ENCODE measurements around the gene RABL2B.
"Not testable (repeated sequence)": the region's sequence is repeated elsewhere in the genome, so short reads cannot be mapped to it uniquely, and the experiment has no call there.

RABL2B gene

DNA sequence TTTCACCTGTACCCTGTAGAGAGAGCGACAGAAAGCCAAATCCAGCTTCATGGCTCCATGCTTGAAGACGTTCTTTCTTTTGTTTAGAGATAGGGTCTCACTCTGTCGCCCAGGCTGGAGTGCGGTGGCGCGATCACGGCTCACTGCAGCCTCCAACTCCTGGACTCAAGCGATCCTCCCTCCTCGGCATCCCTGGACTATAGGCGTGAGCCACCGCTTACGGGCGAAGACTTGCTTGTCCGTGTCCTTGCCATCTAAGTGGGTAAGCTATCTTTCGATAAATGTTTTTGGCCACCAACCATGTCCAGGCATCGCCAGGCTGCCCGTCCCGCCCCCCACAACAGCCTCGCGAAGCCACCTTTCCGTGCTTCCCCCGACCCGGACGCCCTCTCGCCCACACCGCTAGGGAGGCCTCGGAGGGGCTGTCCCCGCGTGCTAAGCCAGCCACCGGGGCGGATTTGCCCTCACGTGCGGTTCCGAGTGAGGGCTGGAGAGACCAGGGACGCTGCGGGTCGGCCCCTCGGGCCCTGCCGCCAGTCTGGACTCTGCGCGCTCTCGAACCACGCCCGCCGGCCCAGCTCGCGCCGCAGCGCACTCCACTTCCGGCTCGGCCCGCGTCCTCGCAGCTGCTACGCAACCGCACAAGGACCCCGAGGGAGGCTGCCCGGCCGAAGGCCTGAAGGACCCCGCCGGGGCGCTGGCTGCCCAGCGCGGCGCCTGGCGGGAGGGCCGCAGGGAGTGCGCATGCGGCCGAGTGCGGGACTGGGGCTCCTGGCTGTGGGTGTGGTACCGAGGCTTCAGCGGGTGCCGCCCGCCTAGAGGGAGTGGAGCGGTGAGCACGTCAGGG lies at the start of gene RABL2B:
TSS of gene RABL2B (minus strand) at position 604 of the 847 bp plus-strand sequence. CDS start 1,342 bp downstream, outside the sequence.
- TF ChIP-seq, protein P1, sequence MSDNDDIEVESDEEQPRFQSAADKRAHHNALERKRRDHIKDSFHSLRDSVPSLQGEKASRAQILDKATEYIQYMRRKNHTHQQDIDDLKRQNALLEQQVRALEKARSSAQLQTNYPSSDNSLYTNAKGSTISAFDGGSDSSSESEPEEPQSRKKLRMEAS (IDR thresholded peaks at IDR 0.05; ENCODE audit: low read depth, low read length) = peak; percentile 22; the same call in 1 of the 2 replicates
- H3K4me3 ChIP-seq (ENCODE audit: low read depth, low read length) = peak within 1 kb of the TSS; percentile 62
- DNase-seq (ENCODE audit: low read depth) = peak; percentile 84

DNA sequence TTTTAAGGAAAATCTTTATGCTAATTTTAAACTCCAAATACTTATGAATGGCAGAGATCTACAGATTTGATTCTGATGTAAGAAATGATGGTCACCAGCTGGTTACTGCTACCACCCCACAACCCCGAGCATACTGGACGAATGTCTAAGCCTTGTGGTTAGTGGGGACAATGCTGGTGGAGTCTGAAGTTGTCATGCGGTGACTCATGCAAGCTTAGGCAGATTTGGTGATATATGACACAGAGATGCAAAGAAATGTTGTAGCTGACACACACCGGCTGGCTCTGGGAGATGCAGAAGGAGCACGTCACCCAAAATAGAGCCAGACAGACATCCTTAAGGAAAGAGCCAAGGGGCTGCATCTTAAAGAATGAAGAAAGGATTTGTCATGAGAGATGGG lies 3.5 kb upstream of the RABL2B start:
- not testable (repeated sequence) for DNase-seq (ENCODE audit: low read depth)

DNA sequence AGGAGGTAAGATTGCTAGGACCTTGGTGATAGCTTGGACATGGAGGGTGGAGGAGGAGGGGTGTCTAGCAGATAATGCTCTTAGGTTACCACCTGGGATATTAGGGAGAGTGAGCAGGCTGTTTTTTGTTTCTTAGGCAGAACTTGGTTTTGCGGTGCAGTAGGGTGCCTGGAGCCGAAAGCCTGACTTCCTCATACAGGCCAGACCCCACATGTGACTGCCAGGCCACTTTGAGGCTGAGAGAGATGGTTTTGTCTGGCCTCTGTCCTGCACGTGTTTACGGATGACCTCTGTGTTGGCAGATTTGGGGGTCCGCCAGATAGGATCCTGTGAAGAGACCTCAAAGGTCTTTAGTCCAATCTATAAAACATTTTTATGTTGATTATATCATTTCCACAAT lies 1.9 kb upstream of the RABL2B start:
- H3K4me3 ChIP-seq (ENCODE audit: low read depth, low read length) = not testable (repeated sequence)
- DNase-seq (ENCODE audit: low read depth) = peak; percentile 5

More for the DNA sequence above, 3.5 kb upstream of the RABL2B start:
- not testable (repeated sequence) for H3K4me3 ChIP-seq (ENCODE audit: low read depth, low read length)

DNA sequence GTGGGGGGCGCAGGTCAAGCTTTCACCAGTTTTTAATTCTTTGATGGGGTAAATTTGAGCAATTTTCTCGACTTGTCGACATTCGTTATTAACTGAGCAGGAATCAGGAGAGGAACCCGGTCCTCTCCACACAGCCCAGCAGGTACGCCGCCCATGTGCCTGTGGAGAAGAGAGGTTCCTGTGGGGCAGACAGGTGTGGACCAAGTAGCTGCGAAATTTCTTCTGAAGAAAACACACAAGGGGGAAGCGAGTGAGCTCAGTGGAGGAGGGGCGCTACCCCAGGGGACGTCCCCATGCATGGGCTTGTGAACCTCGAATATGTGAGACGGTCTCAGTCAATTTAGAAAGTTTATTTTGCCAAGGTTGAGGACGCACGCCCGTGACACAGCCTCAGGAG lies 442 bp upstream of the RABL2B start:
- peak overlapping the region; percentile 60 for H3K4me3 ChIP-seq (ENCODE audit: low read depth, low read length)
- not testable (repeated sequence) for DNase-seq (ENCODE audit: low read depth)

DNA sequence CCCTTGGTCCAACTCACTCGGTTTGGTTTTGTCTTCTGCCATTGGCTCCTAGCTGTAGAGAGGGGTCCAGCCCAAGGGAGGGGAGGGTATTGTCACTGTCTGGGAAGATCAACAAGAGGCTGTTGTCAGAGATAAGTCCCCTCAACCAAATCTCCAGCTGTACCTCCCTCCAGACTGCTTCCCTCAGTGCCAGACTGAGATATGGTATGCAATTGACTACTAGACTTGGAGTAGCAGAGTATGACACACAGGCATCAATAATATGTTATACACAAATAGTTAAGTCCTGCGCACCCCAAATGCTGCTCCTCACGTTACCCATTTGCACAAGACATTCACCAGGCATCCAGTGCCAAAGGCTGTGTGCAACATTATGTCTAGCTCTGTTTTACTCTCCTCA lies 1.2 kb downstream of the RABL2B start:
- not testable (repeated sequence) for DNase-seq (ENCODE audit: low read depth); H3K4me3 ChIP-seq (ENCODE audit: low read depth, low read length)

DNA sequence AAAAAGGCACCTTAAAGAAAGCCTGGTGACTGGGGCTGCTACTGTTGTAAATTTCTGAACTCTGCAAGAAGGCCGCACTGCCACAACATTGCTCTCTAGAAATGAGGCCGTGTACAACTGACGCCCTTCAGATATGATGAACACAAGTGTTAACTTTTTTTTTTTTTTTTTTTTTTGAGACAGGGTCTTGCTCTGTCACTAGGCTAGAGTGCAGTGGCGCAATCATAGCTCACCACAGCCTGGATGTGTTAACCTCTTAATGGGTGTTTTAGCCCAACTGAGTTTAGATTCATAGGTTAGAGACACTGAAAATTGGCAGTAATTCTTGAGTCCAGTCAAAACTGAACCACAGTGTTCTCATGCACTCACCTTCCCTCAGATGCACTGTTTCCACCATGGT lies 3.2 kb downstream of the RABL2B start:
- not testable (repeated sequence) for H3K4me3 ChIP-seq (ENCODE audit: low read depth, low read length)
- DNase-seq (ENCODE audit: low read depth) = peak; percentile 75

DNA sequence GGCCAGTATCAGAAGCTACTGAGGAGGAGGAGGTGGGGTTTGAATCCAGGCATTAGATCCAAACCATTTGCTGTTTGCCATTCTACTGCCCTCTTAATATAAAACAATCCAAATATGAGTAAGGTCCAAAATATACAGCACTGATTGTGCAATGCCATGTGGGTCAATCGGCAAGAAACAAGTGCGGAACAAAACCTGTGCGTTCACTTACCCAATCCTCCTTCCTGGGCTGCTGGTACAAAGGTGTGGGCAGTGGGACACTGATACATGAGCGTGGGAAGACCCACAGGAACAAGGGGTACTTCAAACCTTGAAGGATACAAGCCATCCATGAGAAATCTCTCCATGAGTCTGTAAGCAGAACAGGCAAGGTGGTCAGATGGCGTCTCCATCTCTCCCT lies 5.8 kb downstream of the RABL2B start:
- not testable (repeated sequence) for DNase-seq (ENCODE audit: low read depth); H3K4me3 ChIP-seq (ENCODE audit: low read depth, low read length)

DNA sequence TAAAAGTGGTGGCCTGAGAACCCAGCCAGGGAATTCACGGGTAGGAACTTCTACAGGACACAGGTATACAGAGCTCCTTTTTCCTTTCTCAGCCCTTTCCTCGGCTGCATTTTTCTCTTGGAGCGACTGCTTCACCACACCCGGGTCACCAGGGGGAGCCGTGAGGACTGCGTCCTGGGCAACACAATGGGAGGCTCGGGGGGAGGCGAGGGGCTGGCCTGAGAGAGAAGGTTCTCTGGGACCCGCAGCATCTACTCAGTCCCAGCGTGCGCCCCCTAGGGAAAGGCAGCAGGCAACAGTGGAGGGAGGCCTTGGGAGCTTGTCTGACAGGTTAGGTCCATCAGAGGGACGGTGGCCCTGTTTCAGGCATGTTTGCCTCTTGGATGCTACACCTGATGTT lies 8.3 kb downstream of the RABL2B start:
- DNase-seq (ENCODE audit: low read depth) = peak; percentile 60
- TF ChIP-seq, protein P2, sequence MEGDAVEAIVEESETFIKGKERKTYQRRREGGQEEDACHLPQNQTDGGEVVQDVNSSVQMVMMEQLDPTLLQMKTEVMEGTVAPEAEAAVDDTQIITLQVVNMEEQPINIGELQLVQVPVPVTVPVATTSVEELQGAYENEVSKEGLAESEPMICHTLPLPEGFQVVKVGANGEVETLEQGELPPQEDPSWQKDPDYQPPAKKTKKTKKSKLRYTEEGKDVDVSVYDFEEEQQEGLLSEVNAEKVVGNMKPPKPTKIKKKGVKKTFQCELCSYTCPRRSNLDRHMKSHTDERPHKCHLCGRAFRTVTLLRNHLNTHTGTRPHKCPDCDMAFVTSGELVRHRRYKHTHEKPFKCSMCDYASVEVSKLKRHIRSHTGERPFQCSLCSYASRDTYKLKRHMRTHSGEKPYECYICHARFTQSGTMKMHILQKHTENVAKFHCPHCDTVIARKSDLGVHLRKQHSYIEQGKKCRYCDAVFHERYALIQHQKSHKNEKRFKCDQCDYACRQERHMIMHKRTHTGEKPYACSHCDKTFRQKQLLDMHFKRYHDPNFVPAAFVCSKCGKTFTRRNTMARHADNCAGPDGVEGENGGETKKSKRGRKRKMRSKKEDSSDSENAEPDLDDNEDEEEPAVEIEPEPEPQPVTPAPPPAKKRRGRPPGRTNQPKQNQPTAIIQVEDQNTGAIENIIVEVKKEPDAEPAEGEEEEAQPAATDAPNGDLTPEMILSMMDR (IDR thresholded peaks at IDR 0.05; ENCODE audit: low read depth, low read length) = peak; percentile 53

DNA sequence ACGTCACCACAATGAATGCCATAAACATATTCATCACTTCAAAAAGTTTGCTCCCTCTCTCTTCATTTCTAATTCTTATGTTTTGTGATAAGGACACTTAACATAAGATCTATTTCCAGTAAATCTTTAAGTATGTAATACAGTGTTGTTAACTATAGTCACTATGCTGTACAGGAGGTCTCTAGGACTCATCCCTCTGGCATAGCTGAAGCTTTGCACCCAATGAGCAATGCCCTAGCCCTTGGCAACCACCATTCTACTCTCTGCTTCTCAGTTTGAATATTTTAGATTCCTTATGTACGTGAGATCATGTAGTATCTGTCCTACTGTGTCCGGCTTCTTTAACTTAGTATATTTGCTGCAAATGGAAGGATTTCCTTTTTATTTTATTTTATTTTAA lies 19.1 kb downstream of the RABL2B start:
- not testable (repeated sequence) for H3K4me3 ChIP-seq (ENCODE audit: low read depth, low read length); DNase-seq (ENCODE audit: low read depth)

More for the DNA sequence above, 8.3 kb downstream of the RABL2B start:
- H3K4me3 ChIP-seq (ENCODE audit: low read depth, low read length) = not testable (repeated sequence)

DNA sequence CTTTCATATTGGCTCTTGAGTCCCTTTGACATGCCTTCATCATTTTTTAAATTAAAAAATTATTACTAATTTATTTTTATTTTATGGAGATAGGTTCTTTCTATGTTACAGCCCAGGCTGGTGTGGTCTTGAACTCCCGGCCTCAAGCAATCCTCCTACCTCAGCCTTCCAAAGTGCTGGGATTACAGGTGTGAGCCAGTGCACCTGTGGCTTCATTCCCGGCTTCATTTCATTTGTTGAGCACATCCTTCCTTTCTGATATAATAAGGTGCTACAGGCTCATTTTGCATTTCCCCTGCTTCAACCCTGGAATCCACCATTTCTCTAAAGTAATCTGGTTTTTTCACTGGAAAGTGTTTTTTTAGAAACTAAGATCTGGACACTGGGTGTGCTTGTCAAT lies 21.6 kb downstream of the RABL2B start:
- DNase-seq (ENCODE audit: low read depth); H3K4me3 ChIP-seq (ENCODE audit: low read depth, low read length): not testable (repeated sequence)

DNA sequence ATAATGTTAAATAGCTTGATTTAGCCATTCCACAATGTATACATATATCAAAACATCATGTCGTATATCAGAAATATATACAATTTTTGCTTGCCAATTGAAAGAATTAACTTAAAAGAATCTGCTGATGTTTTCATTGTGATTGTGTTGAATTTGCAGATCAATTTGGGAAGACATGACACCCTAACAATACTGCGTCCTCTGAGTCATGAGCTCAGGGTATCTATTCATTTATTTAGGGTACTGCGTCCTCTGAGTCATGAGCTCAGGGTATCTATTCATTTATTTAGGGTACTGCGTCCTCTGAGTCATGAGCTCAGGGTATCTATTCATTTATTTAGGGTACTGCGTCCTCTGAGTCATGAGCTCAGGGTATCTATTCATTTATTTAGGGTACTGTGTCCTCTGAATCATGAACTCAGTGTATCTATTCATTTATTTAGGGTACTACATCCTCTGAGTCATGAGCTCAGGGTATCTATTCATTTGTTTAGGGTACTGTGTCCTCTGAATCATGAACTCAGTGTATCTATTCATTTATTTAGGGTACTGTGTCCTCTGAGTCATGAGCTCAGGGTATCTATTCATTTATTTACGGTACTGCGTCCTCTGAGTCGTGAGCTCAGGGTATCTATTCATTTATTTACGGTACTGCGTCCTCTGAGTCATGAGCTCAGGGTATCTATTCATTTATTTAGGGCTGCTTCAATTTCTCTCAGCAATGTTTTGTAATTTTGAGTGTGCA lies 23.7 kb downstream of the RABL2B start:
- not testable (repeated sequence) for H3K4me3 ChIP-seq (ENCODE audit: low read depth, low read length)
- peak; percentile 23 for DNase-seq (ENCODE audit: low read depth)

DNA sequence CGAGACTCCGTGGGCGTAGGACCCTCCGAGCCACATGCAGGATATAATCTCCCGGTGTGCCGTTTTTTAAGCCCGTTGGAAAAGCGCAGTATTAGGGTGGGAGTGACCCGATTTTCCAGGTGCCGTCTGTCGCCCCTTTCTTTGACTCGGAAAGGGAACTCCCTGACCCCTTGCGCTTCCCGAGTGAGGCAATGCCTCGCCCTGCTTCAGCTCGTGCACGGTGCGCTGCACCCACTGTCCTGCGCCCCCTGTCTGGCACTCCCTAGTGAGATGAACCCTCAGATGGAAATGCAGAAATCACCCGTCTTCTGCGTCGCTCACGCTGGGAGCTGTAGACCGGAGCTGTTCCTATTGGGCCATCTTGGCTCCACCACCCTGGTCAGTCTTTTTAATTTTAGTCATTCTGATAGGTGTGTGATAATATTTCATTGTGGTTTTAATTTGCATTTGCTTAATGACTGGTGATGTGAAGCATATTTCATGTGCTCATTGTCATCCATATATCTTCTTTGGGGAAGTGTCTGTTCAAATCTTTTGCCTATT lies 26.4 kb downstream of the RABL2B start:
- DNase-seq (ENCODE audit: low read depth) = peak; percentile 72
- TF ChIP-seq, protein P2 (IDR thresholded peaks at IDR 0.05; ENCODE audit: low read depth, low read length) = peak; percentile 17
- peak overlapping the region; percentile 49 for H3K4me3 ChIP-seq (ENCODE audit: low read depth, low read length)

DNA sequence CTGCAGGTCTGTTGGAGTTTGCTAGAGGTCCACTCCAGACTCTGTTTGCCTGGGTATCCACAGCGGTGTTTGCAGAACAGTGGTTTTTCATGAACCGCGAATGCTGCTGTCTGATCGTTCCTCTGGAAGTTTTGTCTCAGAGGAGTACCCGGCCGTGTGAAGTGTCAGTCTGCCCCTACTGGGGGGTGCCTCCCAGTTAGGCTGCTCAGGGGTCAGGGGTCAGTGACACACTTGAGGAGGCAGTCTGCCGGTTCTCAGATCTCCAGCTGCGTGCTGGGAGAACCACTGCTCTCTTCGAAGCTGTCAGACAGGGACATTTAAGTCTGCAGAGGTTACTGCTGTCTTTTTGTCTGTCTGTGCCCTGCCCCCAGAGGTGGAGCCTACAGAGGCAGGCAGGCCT lies 27.0 kb downstream of the RABL2B start:
- DNase-seq (ENCODE audit: low read depth); H3K4me3 ChIP-seq (ENCODE audit: low read depth, low read length): not testable (repeated sequence)

DNA sequence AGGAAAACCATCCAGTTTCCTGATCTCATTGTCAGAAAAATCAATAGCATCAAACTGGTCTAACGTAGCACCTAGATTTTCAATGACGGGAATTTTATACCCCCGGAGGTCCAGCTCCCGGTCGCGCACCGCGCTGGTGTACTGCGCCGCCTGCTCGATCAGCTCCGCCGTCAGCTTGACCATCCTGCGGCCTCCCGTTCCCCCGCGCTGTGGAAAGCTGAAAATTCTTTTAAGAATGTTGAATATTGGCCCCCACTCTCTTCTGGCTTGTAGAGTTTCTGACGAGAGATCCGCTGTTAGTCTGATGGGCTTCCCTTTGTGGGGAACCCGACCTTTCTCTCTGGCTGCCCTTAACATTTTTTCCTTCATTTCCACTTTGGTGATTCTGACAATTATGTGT lies 28.2 kb downstream of the RABL2B start:
- H3K4me3 ChIP-seq (ENCODE audit: low read depth, low read length); DNase-seq (ENCODE audit: low read depth): not testable (repeated sequence)

DNA sequence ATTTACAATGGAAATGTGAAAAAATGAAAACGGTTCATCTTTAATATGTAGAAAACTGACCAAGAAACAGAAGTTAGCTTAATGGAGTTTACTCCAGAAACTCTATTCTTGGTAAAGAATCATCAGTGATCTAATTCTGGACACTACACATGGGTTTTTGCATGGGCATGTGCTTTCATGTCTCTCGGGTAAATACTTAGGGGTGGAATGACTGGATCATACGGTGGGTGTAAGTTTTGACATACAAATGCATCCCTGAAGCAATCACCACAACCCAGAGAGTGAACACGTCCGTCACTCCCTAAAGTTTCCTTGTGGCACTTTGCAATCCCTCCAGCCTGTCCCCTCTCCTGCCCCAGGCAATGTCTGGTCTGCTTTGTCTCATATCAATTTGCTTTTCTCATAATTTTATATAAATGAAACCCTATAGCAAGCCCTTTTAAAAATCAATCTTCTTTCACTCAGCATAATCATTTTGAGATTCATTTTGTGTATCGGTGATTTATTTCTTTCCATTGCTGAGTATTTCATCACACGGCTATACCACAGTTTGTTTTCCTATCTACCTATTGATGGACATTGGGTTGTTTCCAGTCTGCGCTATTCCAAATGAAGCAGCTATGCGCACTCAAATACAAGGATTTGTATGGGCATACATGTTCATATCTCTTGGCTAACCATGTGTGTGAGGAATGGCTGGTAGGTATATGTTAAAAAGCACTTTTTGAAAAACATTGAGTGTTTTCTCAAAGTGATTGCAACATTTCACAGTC lies 33.9 kb downstream of the RABL2B start:
- not testable (repeated sequence) for H3K4me3 ChIP-seq (ENCODE audit: low read depth, low read length); DNase-seq (ENCODE audit: low read depth)
